ENCODE measurements around the gene CLASRP. TPM values are rescaled to one million over a fixed set of nuclear protein-coding genes. Genes with fewer than 3 reads are reported as not detected.

CLASRP gene
- total and polyA plus RNA-seq, 9 of the 15 experiments (the other 6 are each of a cell fraction or from before 2014, with no cell fraction given), result 0.94 to 86.3 (median 44.0) TPM

GRCh38 chr19:45032421-45032820 is 6.4 kb upstream of the CLASRP start:
- 28% methylated on average over 8 of the region's 18 CpGs for WGBS (ENCODE audit: insufficient coverage, low coverage, missing lambda C conversion rate)
- Histone ChIP-seq H3K4me2 (ENCODE audit: insufficient read depth, low read length) (no peak overlapping the region), H3K9ac (ENCODE audit: insufficient read depth in 1 of 2, low read depth in 2 of 2, low read length in 2 of 2) (peak overlapping the region in 1 of 2 experiments; percentile 84; a peak in 2 of 4 replicates), H4K20me1 (replicated peaks; ENCODE audit: control insufficient read depth, insufficient read depth, low read length) (no peaks in the 10 kb centered on the region), H3K36me3 (ENCODE audit: control insufficient read depth, insufficient read depth, low read length) (no peaks in the 10 kb centered on the region), H3K79me2 (ENCODE audit: control insufficient read depth, insufficient read depth, low read length) (no peaks in the 10 kb centered on the region), H3K27ac (ENCODE audit: extremely low read depth, low read depth, low read length) (no peak overlapping the region), H3K9me3 (replicated peaks; ENCODE audit: control insufficient read depth, insufficient read depth, low read depth, low read length) (peaks cover 7% of the 10 kb centered on the region), H3K4me1 (replicated peaks in 1 of 2; ENCODE audit: control insufficient read depth in 2 of 2, insufficient read depth in 2 of 2, low read length in 2 of 2) (peaks cover 0 to 17% of the 10 kb centered on the region in 2 experiments; a peak in 3 of 5 replicates), H3K27me3 (ENCODE audit: control insufficient read depth in 2 of 2, insufficient read depth in 2 of 2, low read length in 2 of 2) (no peaks in the 10 kb centered on the region), H3K9me1 (ENCODE audit: control insufficient read depth, insufficient read depth, low read length) (no peaks in the 10 kb centered on the region), H3K4me3 (no peak overlapping the region), H2AFZ (ENCODE audit: low read depth, low read length) (peak overlapping the region; percentile 43; the same call in 1 of the 2 replicates)
- TF ChIP-seq PYGO2 (tag; IDR thresholded peaks at IDR 0.05), result no peak
- TF ChIP-seq ZBTB33 (CRISPR knock-in tag; IDR thresholded peaks at IDR 0.05), result peak; percentile 47; the same call in 1 of the 2 replicates
- no TSS peak for BruUV-seq (replicated peaks)
- no peak for FAIRE-seq
- ChIA-PET POLR2A (interaction anchor here (1.3 kb wide), 1 partner anchor 12 kb away, joined by 4 read pairs; no protein-coding TSS in a partner anchor), CTCF (ENCODE audit: low intra/inter-chr PET ratio) (no interaction called here)
- intact Hi-C loops (cut with micrococcal nuclease) (no loop called here), in situ Hi-C loops (cut with MboI) (no loop called here)
- DNase-seq (ENCODE audit: extremely low read depth in 1 of 4, low spot score in 3 of 4), result no peak
- no peak; the same call in 2 of the 3 replicates for ATAC-seq

- ATAC-seq (no peak), FAIRE-seq (no peak), DNase-seq (ENCODE audit: extremely low read depth in 1 of 4, low spot score in 3 of 4) (no peak)
- Histone ChIP-seq H2AFZ (ENCODE audit: low read depth, low read length) (no peak overlapping the region), H4K20me1 (replicated peaks; ENCODE audit: control insufficient read depth, insufficient read depth, low read length) (peaks cover 16% of the 10 kb centered on the region), H3K9me3 (replicated peaks; ENCODE audit: control insufficient read depth, insufficient read depth, low read depth, low read length) (peaks cover 6% of the 10 kb centered on the region), H3K36me3 (ENCODE audit: control insufficient read depth, insufficient read depth, low read length) (peaks cover 11% of the 10 kb centered on the region), H3K4me3 (no peak overlapping the region), H3K79me2 (ENCODE audit: control insufficient read depth, insufficient read depth, low read length) (peaks cover 19% of the 10 kb centered on the region), H3K27me3 (ENCODE audit: control insufficient read depth in 2 of 2, insufficient read depth in 2 of 2, low read length in 2 of 2) (no peaks in the 10 kb centered on the region), H3K9ac (ENCODE audit: insufficient read depth in 1 of 2, low read depth in 2 of 2, low read length in 2 of 2) (no peak overlapping the region), H3K9me1 (ENCODE audit: control insufficient read depth, insufficient read depth, low read length) (peaks cover 5% of the 10 kb centered on the region), H3K4me1 (replicated peaks in 1 of 2; ENCODE audit: control insufficient read depth in 2 of 2, insufficient read depth in 2 of 2, low read length in 2 of 2) (peaks cover 11 to 41% of the 10 kb centered on the region in 2 experiments; a peak in 4 of 5 replicates), H3K4me2 (ENCODE audit: insufficient read depth, low read length) (no peak overlapping the region), H3K27ac (ENCODE audit: extremely low read depth, low read depth, low read length) (no peak overlapping the region)
- CTCF ChIA-PET (ENCODE audit: low intra/inter-chr PET ratio), result no interaction called here
- POLR2A ChIA-PET, result no interaction called here
- in situ Hi-C loops (cut with MboI) (no loop called here), intact Hi-C loops (cut with micrococcal nuclease) (no loop called here)
- 49% methylated on average over 6 of the region's 6 CpGs for WGBS (ENCODE audit: insufficient coverage, low coverage, missing lambda C conversion rate)
- no TSS peak for BruUV-seq (replicated peaks)
Observed at GRCh38 chr19:45035755-45036154, 3.1 kb upstream of the CLASRP start.
